HG02678 (cell line): ENCODE data around the gene MAP3K5.
A peak's percentile ranks its signal among the peaks of the same experiment; 100 is the strongest.
"Not testable (repeated sequence)": the region's sequence is repeated elsewhere in the genome, so short reads cannot be mapped to it uniquely, and the experiment has no call there.

ENCODE experiments used
- ATAC-seq: cut with Tn5 transposase; IDR thresholded peaks from one replicate; pipeline ENCODE4 v1.9.1; 2021; ENCODE audit warnings: mild to moderate bottlenecking, moderate library complexity; ENCODE audit not compliant: unreplicated experiment

Gene MAP3K5

DNA sequence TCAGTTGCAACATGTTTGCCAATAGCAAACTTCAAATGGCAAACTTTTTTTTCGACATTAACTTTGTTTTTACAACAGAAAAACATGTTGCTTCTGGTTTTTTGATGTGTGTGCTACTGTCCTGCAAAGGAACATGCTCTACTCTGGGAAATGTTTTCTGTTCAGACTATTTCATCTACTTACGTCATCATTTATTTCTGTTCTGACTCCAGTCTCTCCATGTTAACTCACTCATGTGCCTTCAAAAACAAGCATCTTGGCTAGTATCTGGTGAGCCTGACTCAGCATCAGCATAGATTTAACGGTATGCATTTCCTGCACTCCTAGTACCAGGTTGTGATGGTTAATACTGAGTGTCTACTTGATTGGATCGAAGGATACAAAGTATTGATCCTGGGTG is 206.0 kb downstream of the MAP3K5 start:
- no peak for ATAC-seq

DNA sequence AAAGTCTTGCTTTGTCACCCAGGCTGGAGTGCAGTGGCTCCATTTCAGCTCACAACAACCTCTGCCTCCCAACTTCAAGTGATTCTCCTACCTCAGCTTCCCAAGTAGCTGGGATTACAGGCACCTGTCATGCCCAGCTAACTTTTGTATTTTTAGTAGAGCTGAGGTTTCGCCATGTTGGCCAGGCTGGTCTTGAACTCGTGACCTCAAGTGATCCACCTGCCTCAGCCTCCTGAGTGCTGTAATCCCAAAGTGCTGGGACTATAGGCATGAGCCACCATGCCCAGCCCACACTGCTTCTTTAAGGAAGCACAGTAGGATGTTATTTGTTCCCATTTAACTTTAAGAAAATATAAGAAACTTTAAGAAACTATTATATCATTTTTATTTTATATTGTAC is 206.8 kb downstream of the MAP3K5 start:
- ATAC-seq: not testable (repeated sequence)

DNA sequence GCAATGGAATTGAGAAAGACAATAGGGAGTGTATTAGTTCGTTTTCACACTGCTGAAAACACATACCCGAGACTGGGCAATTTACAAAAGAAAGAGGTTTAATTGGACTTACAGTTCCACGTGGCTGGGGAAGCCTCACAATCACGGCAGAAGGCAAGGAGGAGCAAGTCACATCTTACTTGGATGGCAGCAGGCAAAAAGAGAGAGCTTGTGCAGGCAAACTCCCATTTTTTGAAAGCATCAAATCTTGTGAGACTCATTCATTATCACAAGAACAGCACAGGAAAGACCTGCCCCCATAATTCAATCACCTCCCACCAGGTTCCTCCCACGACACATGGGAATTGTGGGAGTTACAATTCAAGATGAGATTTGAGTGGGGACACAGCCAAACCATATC is 208.0 kb downstream of the MAP3K5 start:
- not testable (repeated sequence) for ATAC-seq

DNA sequence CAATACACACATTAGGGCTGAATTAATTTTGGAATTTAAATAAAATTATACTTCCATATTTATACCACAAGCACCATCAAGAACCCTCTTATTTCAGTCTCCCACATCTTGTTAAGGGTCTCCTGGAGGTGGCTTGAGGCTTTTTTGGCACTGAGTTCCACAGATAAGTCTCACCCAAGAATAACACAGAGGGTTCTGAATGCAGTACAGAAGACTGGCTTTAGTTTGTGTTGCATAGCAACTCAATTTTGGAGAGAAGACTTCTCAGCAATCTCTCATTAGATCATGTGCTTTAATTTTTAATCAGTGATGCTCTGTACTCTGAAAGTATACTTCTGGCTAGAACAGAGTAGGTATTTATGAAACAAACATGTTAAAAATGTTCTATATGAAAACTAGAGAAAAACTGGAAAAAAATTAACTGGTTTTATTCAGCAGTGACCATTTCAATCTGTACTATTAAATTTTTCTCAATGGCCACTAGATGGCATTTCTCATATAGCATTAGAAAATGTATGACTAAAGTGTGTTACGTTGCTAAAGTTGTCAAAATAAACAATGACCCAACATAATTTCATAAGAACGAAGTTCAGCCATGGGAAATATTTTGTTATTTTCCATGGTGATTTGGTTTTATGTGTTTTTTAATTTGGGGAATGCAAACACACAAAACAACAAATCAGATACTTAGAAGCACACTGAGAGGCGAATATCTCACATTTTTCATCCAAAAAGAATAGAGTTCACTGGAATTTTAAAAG is 209.4 kb downstream of the MAP3K5 start:
- ATAC-seq: no peak

DNA sequence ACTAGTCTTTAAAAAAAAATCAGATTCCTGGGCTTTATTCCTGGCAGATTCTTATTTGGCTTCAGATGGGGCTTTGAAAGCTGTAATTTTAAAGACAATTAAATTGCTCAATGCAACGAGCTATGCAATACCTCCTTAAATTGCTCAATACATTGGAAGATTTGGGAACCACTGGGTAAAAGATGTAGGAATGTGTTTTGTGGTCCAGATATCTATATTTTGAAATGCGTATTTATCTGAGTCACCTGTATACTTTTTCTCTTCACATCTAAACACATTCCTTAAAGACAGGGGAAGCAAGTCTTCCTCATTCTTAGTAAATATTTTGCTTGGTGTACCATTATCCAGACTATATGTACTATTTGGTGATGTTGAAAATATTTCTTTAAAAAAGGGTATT is 212.5 kb downstream of the MAP3K5 start:
- ATAC-seq: no peak

DNA sequence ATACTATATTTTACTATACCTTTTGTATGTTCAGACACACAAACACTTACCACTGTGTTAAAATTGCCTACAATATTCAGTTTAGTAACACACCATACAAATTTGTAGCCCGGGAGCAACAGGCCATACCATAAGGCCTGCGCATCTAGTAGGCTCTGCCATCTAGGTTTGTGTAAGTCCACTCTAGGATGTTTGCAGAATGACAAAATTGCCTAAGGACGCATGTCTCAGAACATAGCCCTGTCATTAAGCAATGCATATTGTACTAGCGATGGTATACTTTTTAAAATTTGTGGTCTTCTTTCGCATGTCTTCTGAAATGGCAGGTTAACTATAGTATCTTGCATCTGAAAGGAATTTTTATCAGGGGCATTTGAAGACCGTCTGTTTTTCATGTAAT is 215.5 kb downstream of the MAP3K5 start:
- no peak for ATAC-seq

DNA sequence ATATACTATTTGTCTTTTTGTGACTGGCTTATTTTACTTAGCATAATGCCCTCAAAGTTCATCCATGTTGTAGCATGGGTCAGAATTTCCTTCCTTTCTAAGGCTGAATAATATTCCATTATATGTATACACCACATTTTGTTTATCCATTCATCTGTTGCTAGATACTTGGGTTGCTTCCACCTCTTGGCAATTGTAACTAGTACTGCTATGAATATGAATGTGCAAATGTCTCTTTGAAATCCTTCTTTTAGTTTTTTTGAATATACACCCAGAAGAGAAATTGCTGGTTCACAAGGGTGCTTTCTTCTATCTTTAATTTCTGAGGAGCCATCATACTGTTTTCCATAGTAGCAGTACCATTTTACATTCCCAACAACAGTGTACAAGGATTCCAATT is 220.8 kb downstream of the MAP3K5 start:
- ATAC-seq: no peak

DNA sequence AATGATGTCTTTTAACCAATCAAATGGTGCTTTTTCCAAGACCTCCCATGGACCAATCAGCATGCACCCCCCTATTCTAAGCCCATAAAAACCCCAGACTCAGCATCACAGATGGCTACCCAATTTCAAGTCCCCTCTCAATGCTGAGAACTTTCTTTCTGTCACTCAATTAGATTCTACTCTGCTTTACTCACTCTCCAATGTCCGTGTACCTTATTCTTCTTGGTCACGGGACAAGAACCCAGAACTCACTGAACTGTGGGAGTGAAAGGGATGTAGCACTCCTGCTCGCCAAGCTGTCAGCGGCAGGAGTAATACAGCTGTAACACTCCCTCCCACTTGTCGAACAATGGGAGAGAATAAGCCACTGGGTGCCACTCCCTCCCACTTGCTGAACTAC is 221.2 kb downstream of the MAP3K5 start:
- ATAC-seq: no peak

DNA sequence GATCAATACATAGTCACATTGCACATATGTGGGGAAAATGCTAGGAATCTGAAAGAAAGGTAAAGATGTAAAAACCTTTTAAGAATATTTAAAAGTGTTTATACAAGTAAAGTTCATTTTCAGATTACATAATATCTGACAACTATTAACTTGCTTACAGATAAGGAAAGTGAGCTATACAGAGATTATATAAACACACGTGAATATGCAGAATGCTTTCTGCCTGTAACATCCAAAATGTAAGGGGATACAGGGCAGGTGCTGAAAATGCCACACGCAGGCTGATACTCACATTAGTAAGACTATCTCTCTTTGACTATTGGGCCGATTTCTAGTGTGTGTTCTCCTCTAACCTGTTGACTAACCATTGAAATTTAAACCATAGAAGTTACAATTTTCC is 224.1 kb downstream of the MAP3K5 start:
- no peak for ATAC-seq

DNA sequence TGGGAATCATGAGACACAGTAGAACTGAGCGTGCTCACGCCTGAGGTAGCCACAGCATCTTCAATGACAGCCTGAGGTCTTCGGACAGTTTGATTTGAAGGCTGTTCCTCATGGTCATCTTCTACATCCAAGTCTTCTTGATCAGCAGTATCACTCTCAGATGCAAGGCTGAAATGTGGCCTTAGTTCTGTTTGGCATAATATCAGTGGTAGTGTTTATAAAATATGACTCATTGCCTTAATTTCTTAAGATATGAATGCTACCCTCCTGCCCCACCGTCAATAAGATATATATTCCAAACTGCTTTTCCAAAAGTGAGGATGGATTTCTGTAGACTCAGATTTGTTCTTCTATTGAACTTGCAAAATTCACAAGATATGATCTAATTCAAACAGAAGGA is 224.6 kb downstream of the MAP3K5 start:
- ATAC-seq: no peak

DNA sequence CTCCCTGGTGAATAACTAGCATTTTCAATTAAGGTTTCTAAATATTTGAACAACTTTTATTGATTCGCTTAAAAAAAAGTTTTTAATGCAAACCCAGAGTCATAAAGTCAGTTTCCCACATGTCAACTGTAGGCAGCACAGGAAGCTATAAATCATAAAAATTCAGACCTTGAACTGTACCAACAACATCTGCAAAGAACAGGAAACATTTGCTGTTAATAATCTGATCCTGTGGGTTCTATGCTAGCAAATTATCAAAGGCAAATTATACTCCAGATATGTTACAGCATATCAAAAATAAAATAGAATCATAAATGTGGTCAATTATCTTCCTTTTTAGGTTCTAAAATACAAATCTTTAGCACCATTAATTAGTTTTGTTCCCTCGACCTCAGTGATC is 225.4 kb downstream of the MAP3K5 start:
- no peak for ATAC-seq

DNA sequence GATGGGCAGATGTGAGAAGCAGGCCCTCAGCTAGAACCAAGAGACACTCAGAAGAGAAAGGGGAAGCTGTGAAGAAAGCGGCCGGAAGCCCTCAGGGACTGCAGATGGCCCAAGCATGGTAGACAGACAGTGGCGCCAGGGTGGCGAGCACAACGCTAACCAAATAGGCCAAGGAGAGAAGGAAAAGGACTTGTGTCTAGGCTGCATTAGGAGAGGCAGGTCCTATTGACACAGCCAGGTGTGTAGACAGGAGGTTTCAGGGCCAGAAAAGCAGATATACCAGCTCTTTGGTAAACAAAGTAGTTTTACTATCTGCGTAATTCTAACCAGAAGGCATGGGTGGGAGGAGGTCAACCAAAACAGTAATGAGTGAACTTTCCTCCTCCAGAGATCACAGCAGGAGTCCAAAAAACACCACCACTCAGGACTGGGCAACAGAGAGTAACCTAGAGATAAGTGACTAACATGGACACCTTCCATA is 226.2 kb downstream of the MAP3K5 start:
- no peak for ATAC-seq

DNA sequence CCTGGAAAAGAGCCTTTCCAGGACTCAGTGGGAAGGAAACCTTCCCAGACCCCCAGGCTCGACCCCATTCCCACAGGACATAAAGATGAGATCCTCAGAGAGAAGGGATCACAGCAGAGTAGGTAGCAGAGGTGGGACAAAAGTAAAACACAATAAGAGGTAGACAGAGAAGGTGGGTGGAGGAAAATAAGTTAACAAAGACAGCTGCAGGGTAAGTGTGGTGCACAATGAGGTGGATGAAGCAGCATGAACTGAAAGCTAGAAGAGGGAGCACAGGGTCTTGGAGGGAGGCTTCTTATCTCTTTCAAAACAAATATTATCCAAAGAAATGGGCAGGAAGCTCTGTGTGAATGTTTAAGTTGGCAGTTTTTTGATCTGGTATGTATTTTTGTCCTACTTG is 228.1 kb downstream of the MAP3K5 start:
- ATAC-seq: no peak

DNA sequence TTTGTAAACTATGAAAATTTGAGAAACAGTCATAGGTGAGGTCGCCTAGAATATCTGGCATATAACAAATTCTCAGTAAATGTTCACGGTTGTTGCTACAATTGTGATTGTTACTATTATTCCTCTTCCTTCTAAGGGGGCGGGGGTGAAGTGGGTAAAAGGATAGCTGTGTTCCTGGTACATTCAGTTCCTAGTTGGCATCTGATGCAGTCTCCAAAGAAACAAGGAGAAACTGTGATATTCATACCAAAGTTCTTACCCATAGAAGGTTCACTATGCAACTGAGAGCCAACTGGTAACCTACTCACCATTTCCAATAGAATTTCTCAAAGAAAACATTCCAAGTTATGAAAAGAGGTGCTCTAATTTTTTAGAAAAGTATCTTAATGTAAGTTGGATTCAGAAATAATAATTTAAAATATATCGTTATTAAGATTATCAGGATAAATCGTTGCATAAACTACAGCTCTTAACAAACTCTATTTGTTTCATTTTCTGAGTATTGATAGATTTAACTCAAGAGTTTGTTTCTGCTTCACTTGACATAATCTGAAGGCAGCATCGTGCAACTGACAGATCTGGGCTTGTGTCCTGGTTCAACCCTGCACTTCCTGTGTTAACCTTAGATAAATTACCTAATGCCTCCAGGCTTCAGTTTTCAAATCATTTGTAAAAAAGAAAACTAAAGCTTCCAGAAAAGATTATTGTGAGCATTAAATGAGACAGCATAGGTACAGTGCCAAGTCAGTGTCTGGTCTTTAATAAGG is 228.7 kb downstream of the MAP3K5 start:
- ATAC-seq: no peak

DNA sequence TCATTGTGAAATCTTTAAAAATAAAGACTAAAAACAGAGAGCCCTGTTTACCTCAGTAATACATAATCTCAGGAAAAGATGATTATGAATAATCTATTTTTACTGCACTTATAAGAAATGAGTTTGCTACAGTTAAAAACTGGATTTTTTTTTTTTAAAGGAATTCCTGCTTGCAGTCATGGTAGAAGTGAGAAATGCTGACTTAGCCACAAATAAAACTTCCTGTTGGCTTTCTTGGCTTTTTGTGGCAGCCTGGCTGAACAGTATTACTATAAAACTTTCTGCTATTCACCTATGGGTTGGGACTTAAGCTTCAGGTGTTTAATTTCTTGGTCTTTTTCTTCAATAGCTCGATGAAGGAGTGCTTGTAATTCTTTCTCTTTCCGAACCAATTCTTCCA is 230.1 kb downstream of the MAP3K5 start:
- ATAC-seq: no peak

DNA sequence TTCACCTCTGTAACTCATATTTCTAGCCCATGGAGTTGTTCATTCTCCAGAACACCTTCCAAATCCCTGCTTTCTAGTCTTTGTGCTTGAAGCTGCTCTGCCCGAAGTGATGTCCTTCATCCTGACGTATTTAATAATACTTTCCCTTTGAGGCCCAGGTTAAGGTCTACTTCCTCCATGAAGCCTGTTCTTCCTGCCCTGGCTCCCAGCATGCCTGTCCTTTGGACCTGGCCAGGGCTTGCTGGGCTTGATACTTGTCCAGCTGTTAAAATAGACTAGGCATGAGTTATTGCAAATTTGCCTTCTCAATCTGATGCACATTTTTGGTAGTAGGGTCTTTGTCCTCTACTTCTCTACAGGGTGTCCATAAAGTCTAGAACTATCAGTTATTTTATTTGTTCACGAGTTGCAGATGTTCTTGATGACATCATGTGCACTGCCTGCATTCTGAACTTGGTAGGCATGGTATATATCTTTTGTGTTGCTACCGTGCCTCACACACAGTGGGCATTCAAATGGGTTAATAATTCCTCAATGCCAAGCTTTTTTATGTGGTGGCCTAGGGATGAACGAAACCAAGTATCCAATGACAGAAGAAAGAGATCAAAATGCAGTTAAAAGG is 239.0 kb downstream of the MAP3K5 start:
- ATAC-seq: no peak

DNA sequence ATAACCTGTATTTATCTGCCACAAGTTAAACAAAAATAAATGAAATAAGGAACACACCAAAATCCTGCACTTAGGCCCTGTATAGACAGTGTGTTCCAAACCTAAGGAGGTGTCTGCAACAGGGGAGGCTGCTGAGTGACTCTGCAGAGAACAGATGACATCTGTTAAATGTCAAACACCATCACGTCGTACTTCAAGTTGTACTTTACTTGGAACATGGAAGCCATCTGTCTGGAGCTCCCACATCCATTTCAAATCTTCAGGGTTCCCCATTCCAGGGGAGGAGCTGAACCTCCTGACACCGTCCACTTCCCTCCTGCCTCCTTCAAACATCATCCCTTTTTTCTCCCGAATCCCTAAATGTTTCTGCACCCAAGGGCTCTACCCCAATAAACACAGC is 240.2 kb downstream of the MAP3K5 start:
- ATAC-seq: no peak

DNA sequence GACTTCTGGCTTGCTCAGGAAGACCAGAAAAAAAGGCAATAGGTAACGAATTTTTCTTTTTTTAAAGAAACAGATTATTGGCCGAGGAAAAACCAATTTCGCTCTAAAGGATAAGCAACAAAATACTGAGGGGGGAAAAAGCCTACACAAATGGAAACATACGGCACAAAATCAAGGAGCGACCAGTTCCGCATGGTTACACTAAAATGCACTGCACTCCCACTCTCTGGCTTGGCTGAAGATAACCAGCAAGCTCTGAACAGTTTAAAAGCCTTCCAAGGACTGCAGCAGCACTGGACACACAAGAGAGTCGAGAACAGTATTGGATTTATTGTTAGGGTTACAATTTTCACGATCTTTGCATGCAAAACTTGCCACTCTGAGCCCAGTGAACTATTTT is 241.2 kb downstream of the MAP3K5 start:
- no peak for ATAC-seq

DNA sequence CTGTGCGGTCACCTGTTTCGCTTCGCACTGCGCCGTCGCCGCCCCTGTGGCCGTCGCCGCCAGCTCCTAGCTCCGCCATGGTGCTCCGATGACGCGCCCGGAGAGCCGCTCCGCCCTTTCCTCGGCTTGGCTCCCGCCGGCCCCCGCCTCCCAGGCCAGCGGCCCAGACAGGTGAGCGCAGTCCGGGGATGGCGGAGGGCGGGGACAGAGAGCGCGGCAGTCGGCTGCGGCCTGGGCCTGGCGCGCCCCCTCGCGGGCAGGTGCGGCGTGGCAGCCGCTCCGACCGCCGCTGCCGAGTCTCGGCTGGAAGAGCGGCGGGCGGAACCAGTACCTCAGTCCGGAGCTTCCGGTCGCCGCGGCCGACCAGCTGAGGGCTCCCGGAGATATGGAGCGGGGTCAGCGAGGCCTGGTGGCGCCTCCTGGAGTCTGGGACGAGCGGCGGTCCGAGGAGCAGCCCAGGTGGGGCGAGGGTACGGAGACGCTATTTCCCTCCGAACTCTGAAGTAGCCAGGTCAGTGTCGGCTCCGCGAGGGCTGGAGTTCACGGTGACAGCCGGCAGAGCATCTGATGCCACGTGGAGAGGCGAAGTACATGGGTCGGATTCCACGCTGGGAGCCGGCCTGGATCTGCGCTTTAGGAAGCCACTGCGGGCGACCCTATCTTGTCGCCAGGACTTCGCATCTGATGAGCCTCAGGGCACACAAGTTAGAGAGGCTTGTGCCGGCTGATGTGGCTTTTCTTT is 241.8 kb downstream of the MAP3K5 start, which contains the start of gene MAP7:
TSS of gene MAP7 (minus strand) at position 93 of the 742 bp plus-strand sequence. CDS start at position 79, 14 bp downstream.
- ATAC-seq: peak; percentile 76

DNA sequence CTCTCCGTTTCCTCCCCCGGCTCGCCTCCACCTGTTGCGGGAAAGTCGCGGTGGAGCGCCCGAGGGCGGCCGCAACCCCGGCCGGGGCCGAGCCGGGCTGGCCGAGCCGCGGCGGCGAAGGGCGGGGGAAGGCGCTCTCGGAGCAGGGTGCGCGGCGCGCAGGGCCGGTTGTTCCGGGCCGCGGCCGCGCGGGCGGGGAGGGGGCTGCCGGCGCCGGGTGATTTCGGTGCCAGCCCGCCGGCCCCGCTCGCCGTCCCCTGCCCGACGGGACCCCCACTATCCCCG is 242.3 kb downstream of the MAP3K5 start:
- ATAC-seq: peak; percentile 65

DNA sequence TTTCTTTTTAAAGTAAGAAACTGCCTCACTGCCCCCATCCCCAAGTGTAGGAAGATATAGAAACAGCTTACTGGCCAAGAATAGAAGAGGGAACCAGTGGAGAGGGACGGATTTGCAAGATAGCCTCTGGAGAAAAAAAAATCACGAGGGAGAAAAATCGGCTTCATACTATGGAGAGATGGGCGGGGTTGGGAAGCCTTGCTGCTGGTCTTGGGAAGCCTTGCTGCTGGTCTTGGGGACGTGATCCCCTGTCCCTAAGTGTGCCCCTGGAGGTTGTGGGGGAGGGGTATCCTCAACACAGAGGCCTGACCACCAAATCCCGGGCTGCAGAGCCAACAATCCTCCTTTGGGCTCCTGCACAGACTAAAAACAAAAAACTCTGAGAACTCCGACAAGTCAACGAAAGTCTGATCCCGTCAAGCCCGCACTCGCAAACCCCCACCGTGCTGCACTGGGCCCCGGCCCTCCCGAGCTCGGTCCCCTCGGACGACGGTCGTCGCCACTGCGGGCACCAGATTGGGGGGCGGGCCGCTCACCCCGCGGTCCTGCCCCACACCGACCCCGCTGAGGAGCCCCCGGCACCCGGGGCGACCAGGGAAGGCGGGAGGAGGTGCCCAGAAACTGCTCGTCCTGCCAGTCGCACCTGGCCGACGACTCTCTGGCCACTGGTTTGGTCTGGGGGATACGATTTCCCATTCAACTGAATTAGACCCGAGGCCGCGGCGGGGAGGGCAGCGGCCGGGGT is 242.8 kb downstream of the MAP3K5 start:
- no peak for ATAC-seq
